Measurements from ENCODE around the gene PPIF. TPM values are rescaled to one million over a fixed set of nuclear protein-coding genes. Genes with fewer than 3 reads are reported as not detected.

The PPIF gene
- total and polyA plus RNA-seq, 2 donors (not counting 1 experiment from before 2014, with no cell fraction given) = 50.4 to 100 TPM

GRCh38 chr10:79342295-79342761 is 4.9 kb upstream of the PPIF start:
- Histone ChIP-seq H3K9ac (ENCODE audit: low read length) (no peak overlapping the region), H3K9me3 (ENCODE audit: control extremely low read depth in 1 of 3, control insufficient read depth in 2 of 3, insufficient read depth in 1 of 3, low read length in 2 of 3) (no peaks in the 10 kb centered on the region), H3K27ac (ENCODE audit: low read length in 2 of 2) (no peak overlapping the region), H3K4me2 (replicated peaks; ENCODE audit: low read depth, low read length, poor library complexity, severe bottlenecking) (no peak overlapping the region), H4K20me1 (ENCODE audit: control insufficient read depth, insufficient read depth, low read length, poor library complexity, severe bottlenecking) (no peaks in the 10 kb centered on the region), H3K79me2 (ENCODE audit: control insufficient read depth, insufficient read depth, low read length) (peaks cover 5% of the 10 kb centered on the region), H3K4me3 (ENCODE audit: control extremely low read depth in 1 of 5, extremely low read depth in 1 of 5, insufficient read depth in 1 of 5, low read depth in 2 of 5, low read length in 4 of 5) (no peak overlapping the region), H3K27me3 (replicated peaks in 1 of 4; ENCODE audit: control extremely low read depth in 1 of 4, control insufficient read depth in 3 of 4, insufficient read depth in 4 of 4, low read length in 3 of 4) (no peaks in the 10 kb centered on the region), H3K4me1 (ENCODE audit: control insufficient read depth in 2 of 2, insufficient read depth in 2 of 2, low read length in 2 of 2) (peaks cover 6 to 8% of the 10 kb centered on the region in 2 donors), H3K36me3 (replicated peaks in 1 of 2; ENCODE audit: control extremely low read depth in 1 of 2, control insufficient read depth in 1 of 2, extremely low read depth in 1 of 2, insufficient read depth in 2 of 2, low read length in 1 of 2) (no peaks in the 10 kb centered on the region), H2AFZ (ENCODE audit: insufficient read depth, low read depth, low read length, poor library complexity, severe bottlenecking) (no peak overlapping the region)
- no peak for ATAC-seq (ENCODE audit: low read depth)
- no peak overlapping the region for H3K4me3 Mint-ChIP-seq
- no peak for DNase-seq
- no peaks in the 10 kb centered on the region for H3K27me3 Mint-ChIP-seq
- TF ChIP-seq CTCF (IDR thresholded peaks at IDR 0.05) (no peak), EZH2 (IDR thresholded peaks at IDR 0.05; ENCODE audit: borderline replicate concordance, insufficient read depth, low read depth, low read length, poor library complexity, severe bottlenecking) (no peak)
- CTCF ChIA-PET = no interaction called here
- no peaks in the 10 kb centered on the region for H3K9me3 Mint-ChIP-seq (ENCODE audit: insufficient read depth)
- intact Hi-C loops (cut with micrococcal nuclease) = no loop called here
- no peak overlapping the region for H3K27ac Mint-ChIP-seq
- peaks cover 7% of the 10 kb centered on the region for H3K4me1 Mint-ChIP-seq
- POLR2A ChIA-PET = no interaction called here
- 95% methylated on average over 5 of the region's 5 CpGs for WGBS (ENCODE audit: insufficient coverage)

GRCh38 chr10:79342811-79343561 is 4.3 kb upstream of the PPIF start:
- POLR2A ChIA-PET = no interaction called here
- no peak overlapping the region for H3K4me3 ChIP-seq (ENCODE audit: control extremely low read depth in 1 of 5, extremely low read depth in 1 of 5, insufficient read depth in 1 of 5, low read depth in 2 of 5, low read length in 4 of 5)
- Mint-ChIP-seq H3K9me3 (ENCODE audit: insufficient read depth) (no peaks in the 10 kb centered on the region), H3K4me1 (peaks cover 7% of the 10 kb centered on the region), H3K27ac (no peak overlapping the region), H3K4me3 (no peak overlapping the region), H3K27me3 (no peaks in the 10 kb centered on the region)
- H3K9ac ChIP-seq (ENCODE audit: low read length) = no peak overlapping the region
- H3K79me2 ChIP-seq (ENCODE audit: control insufficient read depth, insufficient read depth, low read length) = peaks cover 12% of the 10 kb centered on the region
- DNase-seq = no peak
- H3K9me3 ChIP-seq (ENCODE audit: control extremely low read depth in 1 of 3, control insufficient read depth in 2 of 3, insufficient read depth in 1 of 3, low read length in 2 of 3) = no peaks in the 10 kb centered on the region
- TF ChIP-seq CTCF (IDR thresholded peaks at IDR 0.05) = no peak
- no peak for TF ChIP-seq EZH2 (IDR thresholded peaks at IDR 0.05; ENCODE audit: borderline replicate concordance, insufficient read depth, low read depth, low read length, poor library complexity, severe bottlenecking)
- intact Hi-C loops (cut with micrococcal nuclease) = no loop called here
- H3K27me3 ChIP-seq (replicated peaks in 1 of 4; ENCODE audit: control extremely low read depth in 1 of 4, control insufficient read depth in 3 of 4, insufficient read depth in 4 of 4, low read length in 3 of 4) = no peaks in the 10 kb centered on the region
- no peak for ATAC-seq (ENCODE audit: low read depth)
- 92% methylated on average over 9 of the region's 10 CpGs for WGBS (ENCODE audit: insufficient coverage)
- no peak overlapping the region for H3K4me2 ChIP-seq (replicated peaks; ENCODE audit: low read depth, low read length, poor library complexity, severe bottlenecking)
- no peaks in the 10 kb centered on the region for H3K36me3 ChIP-seq (replicated peaks in 1 of 2; ENCODE audit: control extremely low read depth in 1 of 2, control insufficient read depth in 1 of 2, extremely low read depth in 1 of 2, insufficient read depth in 2 of 2, low read length in 1 of 2)
- no peak overlapping the region for H2AFZ ChIP-seq (ENCODE audit: insufficient read depth, low read depth, low read length, poor library complexity, severe bottlenecking)
- no peaks in the 10 kb centered on the region for H4K20me1 ChIP-seq (ENCODE audit: control insufficient read depth, insufficient read depth, low read length, poor library complexity, severe bottlenecking)
- H3K27ac ChIP-seq (ENCODE audit: low read length in 2 of 2) = no peak overlapping the region
- CTCF ChIA-PET = no interaction called here
- peaks cover 6 to 11% of the 10 kb centered on the region in 2 donors for H3K4me1 ChIP-seq (ENCODE audit: control insufficient read depth in 2 of 2, insufficient read depth in 2 of 2, low read length in 2 of 2)
